KMS-11 (cell line): ENCODE data around the gene CLIP2.

Experiments
- H2AFZ ChIP-seq: fragments of 200-600 bp; sonication (generic); 2 replicates; pipeline ENCODE4 v1.6.1; 2016; ENCODE audit warnings: antibody characterized with exemption, mixed run types, low read depth
- H3K27ac ChIP-seq: fragments of 200-600 bp; sonication (generic); 2 replicates; pipeline ENCODE4 v1.6.1; 2016; ENCODE audit warnings: mild to moderate bottlenecking, mixed run types
- H3K27me3 ChIP-seq: fragments of 200-600 bp; sonication (generic); 2 replicates; pipeline ENCODE4 v1.6.1; 2017; ENCODE audit warnings: mild to moderate bottlenecking, low read depth, mixed run types, moderate library complexity; ENCODE audit not compliant: insufficient read depth
- H3K36me3 ChIP-seq: fragments of 200-600 bp; sonication (generic); 2 replicates; pipeline ENCODE4 v1.6.1; 2017; ENCODE audit warnings: mild to moderate bottlenecking, mixed run types; ENCODE audit not compliant: insufficient read depth
- H3K4me1 ChIP-seq: fragments of 200-600 bp; sonication (generic); 2 replicates; pipeline ENCODE4 v1.6.1; 2016; ENCODE audit warnings: mild to moderate bottlenecking, low read depth, mixed run types; ENCODE audit not compliant: poor library complexity, severe bottlenecking
- H3K4me2 ChIP-seq: fragments of 200-600 bp; sonication (generic); 2 replicates; pipeline ENCODE4 v1.7.0; 2016; ENCODE audit warnings: mild to moderate bottlenecking, mixed run types
- H3K4me3 ChIP-seq: fragments of 200-600 bp; sonication (generic); IDR thresholded peaks from 2 replicates; pipeline ENCODE4 v1.6.1; 2017; ENCODE audit warnings: low read depth, low read length, mixed read lengths; ENCODE audit not compliant: insufficient read depth
- H3K79me2 ChIP-seq: fragments of 200-600 bp; sonication (generic); 2 replicates; pipeline ENCODE4 v1.6.1; 2016; ENCODE audit warnings: low read depth, mixed run types; ENCODE audit not compliant: insufficient read depth
- H3K9ac ChIP-seq: fragments of 200-600 bp; sonication (generic); 2 replicates; pipeline ENCODE4 v1.6.1; 2016; ENCODE audit warnings: mild to moderate bottlenecking, mixed run types
- H4K20me1 ChIP-seq: fragments of 200-600 bp; sonication (generic); 2 replicates; pipeline ENCODE4 v1.6.1; 2016; ENCODE audit warnings: mild to moderate bottlenecking, mixed run types; ENCODE audit not compliant: insufficient read depth
- TF ChIP-seq, protein P1 (sequence below): fragments of 200-600 bp; sonication (generic); conservative IDR thresholded peaks from 2 replicates; pipeline ENCODE4 v1.6.1; 2017; ENCODE audit warnings: low read depth, mild to moderate bottlenecking, antibody characterized with exemption, low read length, moderate library complexity, mixed read lengths

CLIP2 gene

GRCh38 chr7:74396993-74397392, 107.8 kb downstream of the CLIP2 start:
- Histone ChIP-seq H3K36me3 (no peaks in the 10 kb centered on the region), H3K79me2 (no peaks in the 10 kb centered on the region)
- TF ChIP-seq, protein P1, sequence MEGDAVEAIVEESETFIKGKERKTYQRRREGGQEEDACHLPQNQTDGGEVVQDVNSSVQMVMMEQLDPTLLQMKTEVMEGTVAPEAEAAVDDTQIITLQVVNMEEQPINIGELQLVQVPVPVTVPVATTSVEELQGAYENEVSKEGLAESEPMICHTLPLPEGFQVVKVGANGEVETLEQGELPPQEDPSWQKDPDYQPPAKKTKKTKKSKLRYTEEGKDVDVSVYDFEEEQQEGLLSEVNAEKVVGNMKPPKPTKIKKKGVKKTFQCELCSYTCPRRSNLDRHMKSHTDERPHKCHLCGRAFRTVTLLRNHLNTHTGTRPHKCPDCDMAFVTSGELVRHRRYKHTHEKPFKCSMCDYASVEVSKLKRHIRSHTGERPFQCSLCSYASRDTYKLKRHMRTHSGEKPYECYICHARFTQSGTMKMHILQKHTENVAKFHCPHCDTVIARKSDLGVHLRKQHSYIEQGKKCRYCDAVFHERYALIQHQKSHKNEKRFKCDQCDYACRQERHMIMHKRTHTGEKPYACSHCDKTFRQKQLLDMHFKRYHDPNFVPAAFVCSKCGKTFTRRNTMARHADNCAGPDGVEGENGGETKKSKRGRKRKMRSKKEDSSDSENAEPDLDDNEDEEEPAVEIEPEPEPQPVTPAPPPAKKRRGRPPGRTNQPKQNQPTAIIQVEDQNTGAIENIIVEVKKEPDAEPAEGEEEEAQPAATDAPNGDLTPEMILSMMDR: no peak

DNA sequence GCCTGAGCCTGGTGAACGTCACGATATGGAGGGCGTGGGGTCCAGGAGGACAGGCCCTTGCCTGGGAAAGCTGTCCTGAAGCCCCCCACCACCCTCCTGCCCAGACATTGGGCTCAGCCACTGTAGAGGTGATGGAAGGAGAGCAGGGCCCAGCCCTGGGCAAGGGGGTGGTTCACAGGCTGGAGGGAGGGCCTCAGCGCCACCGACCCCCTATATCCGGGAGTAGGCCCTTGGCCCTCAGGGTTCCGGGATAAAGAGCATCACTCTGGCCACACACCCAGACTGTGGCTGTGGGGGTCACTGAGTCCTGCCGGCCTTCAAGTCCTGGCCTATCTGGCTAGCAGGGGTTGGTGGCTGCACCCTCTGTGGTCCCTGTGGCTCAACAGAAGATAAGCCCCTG, 109.2 kb downstream of the CLIP2 start:
- H3K4me3 ChIP-seq: no peak overlapping the region
- H3K27me3 ChIP-seq: peaks cover 36% of the 10 kb centered on the region; the same call in 1 of the 2 replicates
- no peaks in the 10 kb centered on the region for H3K36me3 ChIP-seq
- no peaks in the 10 kb centered on the region for H4K20me1 ChIP-seq
- H3K4me1 ChIP-seq: no peaks in the 10 kb centered on the region
- H2AFZ ChIP-seq: no peak overlapping the region
- no peak overlapping the region for H3K4me2 ChIP-seq
- no peaks in the 10 kb centered on the region for H3K79me2 ChIP-seq
- H3K9ac ChIP-seq: no peak overlapping the region
- no peak overlapping the region for H3K27ac ChIP-seq
- TF ChIP-seq, protein P1: no peak

More at GRCh38 chr7:74396993-74397392, 107.8 kb downstream of the CLIP2 start:
- Histone ChIP-seq H3K27me3 (peaks cover 30% of the 10 kb centered on the region; the same call in 1 of the 2 replicates), H3K27ac (no peak overlapping the region), H3K4me1 (no peaks in the 10 kb centered on the region), H2AFZ (no peak overlapping the region), H3K4me3 (no peak overlapping the region), H4K20me1 (no peaks in the 10 kb centered on the region), H3K9ac (no peak overlapping the region), H3K4me2 (no peak overlapping the region)

DNA sequence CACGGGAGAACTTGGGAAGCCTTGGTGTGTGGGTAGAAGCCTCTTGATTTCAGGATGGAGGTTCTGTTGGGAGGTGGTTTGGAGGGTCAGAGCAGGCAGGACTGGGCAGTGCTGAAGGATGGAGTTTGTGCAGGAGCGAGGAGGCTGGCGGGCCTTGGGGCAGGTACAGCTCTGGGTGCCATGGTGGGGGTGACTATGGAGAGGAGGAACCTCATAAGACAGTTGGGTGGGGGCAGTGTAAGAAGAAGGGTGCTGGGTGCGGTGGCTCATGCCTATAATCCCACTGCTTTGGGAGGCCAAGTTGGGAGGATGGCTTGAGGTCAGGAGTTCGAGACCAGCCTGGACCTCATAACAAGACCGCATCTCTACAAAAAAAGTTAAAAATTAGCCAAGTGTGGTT, 109.8 kb downstream of the CLIP2 start:
- Histone ChIP-seq H3K9ac (no peak overlapping the region), H3K79me2 (no peaks in the 10 kb centered on the region), H3K27me3 (peaks cover 40% of the 10 kb centered on the region; the same call in 1 of the 2 replicates), H4K20me1 (no peaks in the 10 kb centered on the region), H3K4me1 (no peaks in the 10 kb centered on the region), H3K4me3 (no peak overlapping the region), H2AFZ (no peak overlapping the region), H3K4me2 (no peak overlapping the region), H3K27ac (no peak overlapping the region), H3K36me3 (no peaks in the 10 kb centered on the region)
- TF ChIP-seq, protein P1: no peak

GRCh38 chr7:74400420-74401136, 111.4 kb downstream of the CLIP2 start:
- Histone ChIP-seq H3K4me3 (no peak overlapping the region), H3K4me2 (no peak overlapping the region), H2AFZ (no peak overlapping the region), H3K4me1 (no peaks in the 10 kb centered on the region), H3K9ac (no peak overlapping the region), H3K27ac (no peak overlapping the region), H4K20me1 (no peaks in the 10 kb centered on the region), H3K36me3 (no peaks in the 10 kb centered on the region), H3K79me2 (no peaks in the 10 kb centered on the region), H3K27me3 (peaks cover 35% of the 10 kb centered on the region; the same call in 1 of the 2 replicates)
- TF ChIP-seq, protein P1: no peak
